Hepatocyte (in vitro differentiated cells): ENCODE measurements around the gene DNLZ. TPM values are rescaled to one million over a fixed set of nuclear protein-coding genes. Genes with fewer than 3 reads are reported as not detected.

Source experiments
- DNase-seq: peaks from one replicate; pipeline ENCODE4 v3.0.0-alpha.2; 2016; ENCODE audit warnings: low spot score
- H2AFZ ChIP-seq: fragments of 200-600 bp; sonication (generic); 2 replicates; pipeline ENCODE4 v1.6.0; 2016; ENCODE audit warnings: antibody characterized with exemption, mild to moderate bottlenecking
- H3K27ac ChIP-seq: fragments of 200-600 bp; sonication (generic); 2 replicates; pipeline ENCODE4 v1.5.1; 2016; ENCODE audit warnings: mild to moderate bottlenecking
- H3K27me3 ChIP-seq: fragments of 200-600 bp; sonication (generic); 2 replicates; pipeline ENCODE4 v1.6.1; 2016
- H3K36me3 ChIP-seq: fragments of 200-600 bp; sonication (generic); replicated peaks from 2 replicates; pipeline ENCODE4 v1.5.1; 2016; ENCODE audit warnings: low read depth; ENCODE audit not compliant: insufficient read depth
- H3K4me1 ChIP-seq: fragments of 200-600 bp; sonication (generic); 2 replicates; pipeline ENCODE4 v1.5.1; 2016; ENCODE audit warnings: mild to moderate bottlenecking, moderate library complexity; ENCODE audit not compliant: insufficient read depth
- H3K4me2 ChIP-seq: fragments of 200-600 bp; sonication (generic); 2 replicates; pipeline ENCODE4 v1.6.0; 2016
- H3K4me3 ChIP-seq: fragments of 200-600 bp; sonication (generic); 2 replicates; pipeline ENCODE4 v1.5.1; 2016; ENCODE audit warnings: mild to moderate bottlenecking
- H3K79me2 ChIP-seq: fragments of 200-600 bp; sonication (generic); 2 replicates; pipeline ENCODE4 v1.6.0; 2017; ENCODE audit warnings: mild to moderate bottlenecking
- H3K9me2 ChIP-seq: fragments of 200-600 bp; sonication (generic); replicated peaks from 2 replicates; pipeline ENCODE4 v1.6.0; 2017; ENCODE audit warnings: mild to moderate bottlenecking; ENCODE audit not compliant: insufficient read depth
- H3K9me3 ChIP-seq: fragments of 200-600 bp; sonication (generic); 2 replicates; pipeline ENCODE4 v1.5.1; 2016; ENCODE audit warnings: low read depth, mild to moderate bottlenecking
- H4K20me1 ChIP-seq: fragments of 200-600 bp; sonication (generic); 2 replicates; pipeline ENCODE4 v1.6.0; 2016; ENCODE audit warnings: mild to moderate bottlenecking; ENCODE audit not compliant: insufficient read depth, poor library complexity, severe bottlenecking
- CTCF ChIP-seq: fragments of 200-600 bp; sonication (generic); IDR thresholded peaks from 2 replicates; pipeline ENCODE4 v1.5.1; 2016; ENCODE audit warnings: antibody characterized with exemption, mild to moderate bottlenecking; ENCODE audit not compliant: poor library complexity
- EZH2 ChIP-seq: fragments of 200-600 bp; sonication (generic); IDR thresholded peaks from 2 replicates; pipeline ENCODE4 v1.6.1; 2016; ENCODE audit warnings: antibody characterized with exemption, mild to moderate bottlenecking, borderline replicate concordance
- EZH2phosphoT487 ChIP-seq: fragments of 200-600 bp; sonication (generic); IDR thresholded peaks from one replicate; pipeline ENCODE4 v1.6.1; 2018; ENCODE audit warnings: antibody characterized with exemption, mild to moderate bottlenecking, low read depth, moderate library complexity; ENCODE audit not compliant: unreplicated experiment, severe bottlenecking
- WGBS: methylation state at CpG from one replicate; pipeline ENCODE4 v1.1.6; 2016; ENCODE audit warnings: low lambda C conversion rate; ENCODE audit errors: missing lambda C conversion rate; 5-methylcytosine and 5-hydroxymethylcytosine counted together
- polyA plus RNA-seq: library from polyadenylated mRNA; unstranded; fragments of >200 nt; fragmentation: Nextera tagmentation; extraction: Ambion mirVana; gene quantifications from 2 replicates; pipeline ENCODE4 v1.2.1, GENCODE V29; 2016
- total RNA-seq: library from RNA; depleted of rRNA; stranded (reverse); fragments of >200 nt; gene quantifications from 2 replicates; pipeline ENCODE4 v1.2.3, GENCODE V29; 2014

Gene DNLZ
- total and polyA plus RNA-seq, 2 experiments from 2014 or later = 21.5 to 24.3 TPM

GRCh38 chr9:136394312-136395019 lies 30.9 kb upstream of the DNLZ start:
- Histone ChIP-seq H3K79me2 (peaks cover 22% of the 10 kb centered on the region), H3K27me3 (no peaks in the 10 kb centered on the region), H3K9me3 (no peaks in the 10 kb centered on the region), H3K4me1 (peaks cover 7% of the 10 kb centered on the region), H3K36me3 (no peaks in the 10 kb centered on the region), H4K20me1 (no peaks in the 10 kb centered on the region), H3K4me3 (no peak overlapping the region), H2AFZ (no peak overlapping the region), H3K9me2 (no peaks in the 10 kb centered on the region), H3K4me2 (no peak overlapping the region), H3K27ac (no peak overlapping the region)
- 93% methylated on average over 21 of the region's 21 CpGs for WGBS
- no peak for DNase-seq
- TF ChIP-seq EZH2phosphoT487 (no peak), EZH2 (no peak), CTCF (no peak)

DNA sequence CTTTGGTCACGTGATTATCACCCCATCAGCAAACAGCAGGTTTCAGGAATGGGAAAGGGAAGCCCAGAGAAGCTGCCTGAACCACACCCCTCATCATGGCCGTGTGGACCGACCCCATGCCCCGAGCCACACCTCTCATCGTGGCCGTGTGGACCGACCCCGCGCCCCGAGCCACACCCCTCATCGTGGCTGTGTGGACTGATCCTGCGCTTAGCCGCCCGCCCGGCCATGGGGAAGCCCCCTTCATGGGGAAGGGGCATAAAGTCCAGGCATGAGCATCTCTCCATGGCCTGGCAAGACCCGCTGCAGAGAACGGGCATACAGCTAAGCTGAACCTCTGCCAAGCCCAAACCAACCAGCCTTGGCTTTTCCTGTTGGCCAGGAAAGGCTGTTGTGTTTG lies 30.0 kb upstream of the DNLZ start:
- no peak for TF ChIP-seq EZH2
- TF ChIP-seq CTCF = no peak
- no peak for TF ChIP-seq EZH2phosphoT487
- WGBS = 97% methylated on average over 17 of the region's 17 CpGs
- H3K4me2 ChIP-seq = no peak overlapping the region

GRCh38 chr9:136392538-136393449 lies 29.2 kb upstream of the DNLZ start:
- no peaks in the 10 kb centered on the region for H3K27me3 ChIP-seq
- H3K36me3 ChIP-seq = no peaks in the 10 kb centered on the region

More for the DNA sequence above, 30.0 kb upstream of the DNLZ start:
- no peaks in the 10 kb centered on the region for H3K9me2 ChIP-seq
- H3K27me3 ChIP-seq = no peaks in the 10 kb centered on the region
- H3K4me1 ChIP-seq = peaks cover 2% of the 10 kb centered on the region
- no peak overlapping the region for H3K27ac ChIP-seq
- no peaks in the 10 kb centered on the region for H3K36me3 ChIP-seq
- DNase-seq = no peak
- no peaks in the 10 kb centered on the region for H3K9me3 ChIP-seq
- no peaks in the 10 kb centered on the region for H4K20me1 ChIP-seq
- H2AFZ ChIP-seq = no peak overlapping the region
- no peak overlapping the region for H3K4me3 ChIP-seq
- peaks cover 13% of the 10 kb centered on the region for H3K79me2 ChIP-seq

More at GRCh38 chr9:136392538-136393449, 29.2 kb upstream of the DNLZ start:
- Histone ChIP-seq H3K9me2 (no peaks in the 10 kb centered on the region), H4K20me1 (no peaks in the 10 kb centered on the region), H3K4me2 (no peak overlapping the region), H3K4me3 (no peak overlapping the region), H3K27ac (no peak overlapping the region), H3K79me2 (peaks cover 5% of the 10 kb centered on the region), H2AFZ (no peak overlapping the region), H3K9me3 (no peaks in the 10 kb centered on the region), H3K4me1 (no peaks in the 10 kb centered on the region)
- TF ChIP-seq EZH2phosphoT487 = no peak
- no peak for TF ChIP-seq EZH2
- no peak for TF ChIP-seq CTCF
- DNase-seq = no peak
- WGBS = 98% methylated on average over 21 of the region's 21 CpGs
